Gastroesophageal sphincter (tissue), 3 donors: ENCODE measurements around the gene MEF2A.

ENCODE experiments used
- POLR2AphosphoS5 ChIP-seq: sonication (generic); formaldehyde crosslinking; IDR thresholded peaks from one replicate; pipeline ENCODE4 v1.6.1; 2017; ENCODE audit warnings: antibody characterized with exemption
- TF ChIP-seq, protein P1 (sequence below), 4 experiments: fragments of 200-600 bp in 2 of 4; fragments of 450-650 bp in 2 of 4; sonication (generic) in 1 of 4; IDR thresholded peaks; one replicate each; pipeline ENCODE4 v1.5.1; 2017 to 2019; ENCODE audit warnings: antibody characterized with exemption in 4 of 4, mild to moderate bottlenecking in 2 of 4, moderate library complexity in 2 of 4

GRCh38 chr15:99692825-99693224, 127.0 kb downstream of the MEF2A start:
- TF ChIP-seq, protein P1, sequence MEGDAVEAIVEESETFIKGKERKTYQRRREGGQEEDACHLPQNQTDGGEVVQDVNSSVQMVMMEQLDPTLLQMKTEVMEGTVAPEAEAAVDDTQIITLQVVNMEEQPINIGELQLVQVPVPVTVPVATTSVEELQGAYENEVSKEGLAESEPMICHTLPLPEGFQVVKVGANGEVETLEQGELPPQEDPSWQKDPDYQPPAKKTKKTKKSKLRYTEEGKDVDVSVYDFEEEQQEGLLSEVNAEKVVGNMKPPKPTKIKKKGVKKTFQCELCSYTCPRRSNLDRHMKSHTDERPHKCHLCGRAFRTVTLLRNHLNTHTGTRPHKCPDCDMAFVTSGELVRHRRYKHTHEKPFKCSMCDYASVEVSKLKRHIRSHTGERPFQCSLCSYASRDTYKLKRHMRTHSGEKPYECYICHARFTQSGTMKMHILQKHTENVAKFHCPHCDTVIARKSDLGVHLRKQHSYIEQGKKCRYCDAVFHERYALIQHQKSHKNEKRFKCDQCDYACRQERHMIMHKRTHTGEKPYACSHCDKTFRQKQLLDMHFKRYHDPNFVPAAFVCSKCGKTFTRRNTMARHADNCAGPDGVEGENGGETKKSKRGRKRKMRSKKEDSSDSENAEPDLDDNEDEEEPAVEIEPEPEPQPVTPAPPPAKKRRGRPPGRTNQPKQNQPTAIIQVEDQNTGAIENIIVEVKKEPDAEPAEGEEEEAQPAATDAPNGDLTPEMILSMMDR (IDR thresholded peaks at IDR 0.05): no peak
- no peak for TF ChIP-seq POLR2AphosphoS5
